ENCODE measurements around the gene TIMM22.

The TIMM22 gene

DNA sequence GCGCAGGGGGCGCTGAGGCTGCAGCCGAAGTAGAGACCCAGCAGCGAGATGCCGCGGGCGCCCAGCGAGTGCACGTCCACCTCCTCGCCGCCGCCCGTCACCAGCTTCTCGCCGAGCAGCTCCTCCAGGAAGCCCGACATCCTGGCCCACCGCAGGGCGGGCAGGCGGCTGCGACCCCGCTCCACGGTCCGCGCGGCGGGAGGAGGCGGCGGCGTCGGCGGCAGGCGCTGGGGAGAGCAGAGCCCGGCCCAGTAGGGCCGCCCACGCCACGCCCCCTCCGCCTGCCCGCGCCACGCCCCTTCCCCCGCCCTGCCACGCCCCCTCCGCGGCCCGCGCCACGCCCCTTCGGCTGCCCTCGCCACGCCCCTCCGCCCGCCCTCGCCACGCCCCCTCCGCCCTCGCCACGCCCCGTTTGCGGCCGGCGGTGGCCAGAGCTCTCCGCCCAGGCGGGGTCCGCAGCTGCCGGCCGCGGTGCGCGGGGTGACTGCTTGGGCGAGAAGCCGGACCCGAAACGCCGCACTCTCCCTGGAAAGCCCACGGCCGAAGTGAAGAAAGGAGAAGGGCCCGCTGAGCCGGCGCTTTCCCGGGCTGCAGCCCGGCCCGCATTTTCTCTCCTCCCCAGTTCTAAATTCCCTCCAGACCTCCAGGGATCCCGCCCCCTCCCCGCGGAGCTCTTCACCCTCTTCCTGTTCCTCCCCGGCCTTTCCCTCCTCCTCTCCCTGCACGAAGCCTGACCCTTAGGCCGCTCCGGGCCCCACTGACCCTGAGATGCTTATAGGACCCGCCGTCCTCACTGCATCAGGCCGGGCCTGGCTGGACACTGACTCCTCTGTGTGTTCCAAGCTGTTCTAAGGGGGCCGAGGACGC, 17.2 kb upstream of the TIMM22 start, which contains the start of gene NXN (continued):
- TF ChIP-seq ZNF350 (tag by site-specific recombination; IDR thresholded peaks at IDR 0.05) (no peak), ZNF660 (tag by site-specific recombination; IDR thresholded peaks at IDR 0.05) (peak; percentile 78; the same call in 1 of the 2 replicates), ZNF404 (tag by site-specific recombination; IDR thresholded peaks at IDR 0.05) (no peak), ZBTB8A (tag by site-specific recombination; IDR thresholded peaks at IDR 0.05) (peak; percentile 93), ZNF701 (tag by site-specific recombination; IDR thresholded peaks at IDR 0.05) (no peak), IKZF3 (tag by site-specific recombination; IDR thresholded peaks at IDR 0.05) (peak; percentile 55), ZNF654 (tag by site-specific recombination; IDR thresholded peaks at IDR 0.05; ENCODE audit: low read depth) (no peak), BCL11B (tag by site-specific recombination; IDR thresholded peaks at IDR 0.05; ENCODE audit: low read depth) (no peak), ZBTB7A (tag by site-specific recombination; IDR thresholded peaks at IDR 0.05; ENCODE audit: low read depth) (no peak; the same call in 1 of the 2 replicates), ZNF596 (tag by site-specific recombination; IDR thresholded peaks at IDR 0.05) (0 out of 2 replicates have a peak, but pooled peaks have one; percentile 39), ZNF248 (tag by site-specific recombination; IDR thresholded peaks at IDR 0.05) (no peak), PRDM1 (tag by site-specific recombination; IDR thresholded peaks at IDR 0.05) (no peak), ZNF544 (tag by site-specific recombination; IDR thresholded peaks at IDR 0.05) (no peak), ZNF184 (tag by site-specific recombination; IDR thresholded peaks at IDR 0.05) (0 out of 2 replicates have a peak, but pooled peaks have one; percentile 14), ZNF423 (tag by site-specific recombination; IDR thresholded peaks at IDR 0.05) (no peak), ZNF560 (tag by site-specific recombination; IDR thresholded peaks at IDR 0.05; ENCODE audit: borderline replicate concordance) (no peak), ZNF211 (tag by site-specific recombination; IDR thresholded peaks at IDR 0.05; ENCODE audit: low read depth) (no peak), REPIN1 (tag by site-specific recombination; IDR thresholded peaks at IDR 0.05; ENCODE audit: low read depth) (no peak), GFI1B (tag by site-specific recombination; IDR thresholded peaks at IDR 0.05) (no peak), ZNF416 (tag by site-specific recombination; IDR thresholded peaks at IDR 0.05) (no peak), MYNN (tag by site-specific recombination; IDR thresholded peaks at IDR 0.05; ENCODE audit: borderline replicate concordance) (no peak), ZNF670 (tag by site-specific recombination; IDR thresholded peaks at IDR 0.05; ENCODE audit: low read depth) (no peak), ZNF114 (tag by site-specific recombination; IDR thresholded peaks at IDR 0.05) (no peak), ZNF221 (tag by site-specific recombination; IDR thresholded peaks at IDR 0.05; ENCODE audit: borderline replicate concordance) (no peak), ZFHX2 (tag by site-specific recombination; conservative IDR thresholded peaks at IDR 0.05) (no peak; the same call in none of the 2 replicates), ZNF843 (tag by site-specific recombination; IDR thresholded peaks at IDR 0.05) (no peak), ZNF2 (tag by site-specific recombination; IDR thresholded peaks at IDR 0.05) (no peak), ZNF24 (tag by site-specific recombination; IDR thresholded peaks at IDR 0.05) (no peak), OVOL3 (tag by site-specific recombination; IDR thresholded peaks at IDR 0.05) (no peak), ZNF239 (tag by site-specific recombination; IDR thresholded peaks at IDR 0.05) (no peak), SP7 (tag by site-specific recombination; IDR thresholded peaks at IDR 0.05) (no peak), ZNF335 (tag by site-specific recombination; conservative IDR thresholded peaks at IDR 0.05) (peak; percentile 62), SCRT1 (tag by site-specific recombination; IDR thresholded peaks at IDR 0.05; ENCODE audit: borderline replicate concordance) (no peak), ZNF514 (tag by site-specific recombination; IDR thresholded peaks at IDR 0.05) (no peak), ZNF623 (tag by site-specific recombination; IDR thresholded peaks at IDR 0.05) (no peak)
- TF ChIP-seq, protein P1, sequence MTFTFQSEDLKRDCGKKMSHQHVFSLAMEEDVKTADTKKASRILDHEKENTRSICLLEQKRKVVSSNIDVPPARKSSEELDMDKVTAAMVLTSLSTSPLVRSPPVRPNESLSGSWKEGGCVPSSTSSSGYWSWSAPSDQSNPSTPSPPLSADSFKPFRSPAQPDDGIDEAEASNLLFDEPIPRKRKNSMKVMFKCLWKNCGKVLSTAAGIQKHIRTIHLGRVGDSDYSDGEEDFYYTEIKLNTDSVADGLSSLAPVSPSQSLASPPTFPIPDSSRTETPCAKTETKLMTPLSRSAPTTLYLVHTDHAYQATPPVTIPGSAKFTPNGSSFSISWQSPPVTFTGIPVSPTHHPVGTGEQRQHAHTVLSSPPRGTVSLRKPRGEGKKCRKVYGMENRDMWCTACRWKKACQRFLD (tag by site-specific recombination; IDR thresholded peaks at IDR 0.05), result no peak
- TF ChIP-seq, protein P2, sequence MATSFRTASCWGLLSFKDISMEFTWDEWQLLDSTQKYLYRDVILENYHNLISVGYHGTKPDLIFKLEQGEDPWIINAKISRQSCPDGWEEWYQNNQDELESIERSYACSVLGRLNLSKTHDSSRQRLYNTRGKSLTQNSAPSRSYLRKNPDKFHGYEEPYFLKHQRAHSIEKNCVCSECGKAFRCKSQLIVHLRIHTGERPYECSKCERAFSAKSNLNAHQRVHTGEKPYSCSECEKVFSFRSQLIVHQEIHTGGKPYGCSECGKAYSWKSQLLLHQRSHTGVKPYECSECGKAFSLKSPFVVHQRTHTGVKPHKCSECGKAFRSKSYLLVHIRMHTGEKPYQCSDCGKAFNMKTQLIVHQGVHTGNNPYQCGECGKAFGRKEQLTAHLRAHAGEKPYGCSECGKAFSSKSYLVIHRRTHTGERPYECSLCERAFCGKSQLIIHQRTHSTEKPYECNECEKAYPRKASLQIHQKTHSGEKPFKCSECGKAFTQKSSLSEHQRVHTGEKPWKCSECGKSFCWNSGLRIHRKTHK (tag by site-specific recombination; IDR thresholded peaks at IDR 0.05), result no peak
- TF ChIP-seq, protein P3, sequence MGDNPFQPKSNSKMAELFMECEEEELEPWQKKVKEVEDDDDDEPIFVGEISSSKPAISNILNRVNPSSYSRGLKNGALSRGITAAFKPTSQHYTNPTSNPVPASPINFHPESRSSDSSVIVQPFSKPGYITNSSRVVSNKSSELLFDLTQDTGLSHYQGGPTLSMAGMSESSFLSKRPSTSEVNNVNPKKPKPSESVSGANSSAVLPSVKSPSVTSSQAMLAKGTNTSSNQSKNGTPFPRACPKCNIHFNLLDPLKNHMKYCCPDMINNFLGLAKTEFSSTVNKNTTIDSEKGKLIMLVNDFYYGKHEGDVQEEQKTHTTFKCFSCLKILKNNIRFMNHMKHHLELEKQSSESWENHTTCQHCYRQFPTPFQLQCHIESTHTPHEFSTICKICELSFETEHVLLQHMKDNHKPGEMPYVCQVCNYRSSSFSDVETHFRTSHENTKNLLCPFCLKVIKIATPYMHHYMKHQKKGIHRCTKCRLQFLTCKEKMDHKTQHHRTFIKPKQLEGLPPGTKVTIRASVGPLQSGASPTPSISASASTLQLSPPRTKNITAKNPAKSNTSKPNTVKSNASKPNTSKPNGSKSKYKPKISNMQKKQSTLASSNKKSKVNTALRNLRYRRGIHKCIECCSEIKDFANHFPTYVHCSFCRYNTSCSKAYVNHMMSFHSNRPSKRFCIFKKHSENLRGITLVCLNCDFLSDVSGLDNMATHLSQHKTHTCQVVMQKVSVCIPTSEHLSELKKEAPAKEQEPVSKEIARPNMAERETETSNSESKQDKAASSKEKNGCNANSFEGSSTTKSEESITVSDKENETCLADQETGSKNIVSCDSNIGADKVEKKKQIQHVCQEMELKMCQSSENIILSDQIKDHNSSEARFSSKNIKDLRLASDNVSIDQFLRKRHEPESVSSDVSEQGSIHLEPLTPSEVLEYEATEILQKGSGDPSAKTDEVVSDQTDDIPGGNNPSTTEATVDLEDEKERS (tag by site-specific recombination; IDR thresholded peaks at IDR 0.05), result no peak

Measured in HEK293 (cell line).